NCI-H1417 treated with DMSO at 0.1 percent for 48 hours (cell line): Measurements from ENCODE around the gene CDC16.

Experiments used
- DNase-seq: peaks from one replicate; lab custom pipeline; 2025; lab: John Stamatoyannopoulos, UW

CDC16 gene

DNA sequence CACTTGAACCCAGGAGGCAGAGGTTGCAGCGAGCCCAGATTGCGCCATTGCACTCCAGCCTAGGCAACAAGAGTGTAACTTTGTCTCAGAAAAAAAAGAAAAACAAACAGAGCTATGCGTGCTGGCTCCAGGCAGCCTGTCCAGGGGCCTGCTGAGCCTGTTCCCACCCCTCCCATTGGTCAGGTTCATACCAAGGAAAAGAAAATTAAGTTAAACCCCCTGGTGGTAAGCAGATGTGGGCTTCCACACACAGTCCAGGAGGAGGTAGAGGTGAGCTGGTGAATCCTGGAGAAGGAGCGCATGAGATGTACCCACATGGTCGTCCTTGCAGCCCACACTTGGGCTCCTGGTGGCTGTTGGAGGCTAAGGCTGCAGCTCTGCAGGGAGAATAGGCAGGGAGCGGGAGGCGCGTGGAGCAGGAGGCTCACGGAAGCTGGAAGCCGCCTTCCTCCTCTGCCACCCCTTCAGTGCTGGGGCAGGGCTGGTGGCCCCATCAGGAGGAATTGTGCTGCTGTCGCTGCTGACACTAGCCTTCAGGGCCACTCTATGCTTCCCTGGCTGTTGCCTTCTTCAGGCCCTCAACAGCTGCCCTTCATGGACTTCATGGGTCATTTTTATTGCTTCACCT is 69.1 kb downstream of the CDC16 start:
- no peak for DNase-seq

DNA sequence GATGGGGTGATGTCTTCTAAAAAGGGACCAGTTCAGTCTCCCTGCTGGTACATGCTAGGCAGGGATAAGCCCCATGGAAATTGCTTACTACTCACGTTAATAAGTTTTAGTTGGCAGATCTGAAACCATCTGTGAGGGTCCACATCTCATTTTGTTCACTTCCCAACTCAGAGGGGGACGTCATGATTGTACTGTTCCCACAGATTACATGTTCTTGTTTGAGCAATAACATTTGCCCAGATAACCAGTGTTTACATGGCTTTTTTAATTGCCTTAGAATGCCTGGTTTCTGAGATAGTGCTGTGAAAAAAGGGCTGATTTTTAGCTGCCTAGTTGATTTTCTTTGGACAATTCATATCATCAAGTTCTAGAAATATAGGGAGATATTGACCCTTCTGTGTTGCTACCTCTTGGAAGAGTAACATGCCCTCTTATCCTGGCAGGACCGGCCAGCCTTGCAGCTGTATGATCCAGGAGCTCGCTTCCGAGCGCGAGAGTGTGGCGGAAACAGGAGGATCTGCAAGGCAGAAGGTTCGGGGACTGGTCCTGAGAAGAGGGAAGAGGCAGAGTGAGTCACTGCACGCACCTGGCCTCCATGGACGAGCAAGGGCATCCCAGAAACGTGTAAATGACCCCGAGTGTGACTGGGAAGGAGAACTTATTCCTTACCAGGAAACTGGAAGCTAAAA is 69.8 kb downstream of the CDC16 start:
- DNase-seq: no peak

DNA sequence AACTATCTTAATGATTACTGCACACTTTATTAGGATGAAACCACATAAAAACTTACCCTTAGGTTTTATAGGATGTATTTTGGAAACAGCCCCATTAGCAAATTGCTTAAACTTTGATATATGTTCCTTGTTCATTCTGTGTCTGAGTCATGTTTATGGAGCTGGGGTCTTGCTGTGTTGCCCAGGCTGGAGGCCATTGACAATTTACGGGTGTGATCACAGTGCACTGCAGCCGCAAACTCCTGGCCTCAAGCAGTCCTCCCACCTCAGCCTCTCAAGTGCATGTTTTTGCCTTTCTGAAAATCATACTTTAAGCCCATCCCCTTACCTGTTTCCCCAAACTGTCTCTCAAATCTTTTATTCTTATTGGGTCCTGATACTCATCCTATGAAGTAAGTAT is 74.4 kb downstream of the CDC16 start:
- DNase-seq: no peak

DNA sequence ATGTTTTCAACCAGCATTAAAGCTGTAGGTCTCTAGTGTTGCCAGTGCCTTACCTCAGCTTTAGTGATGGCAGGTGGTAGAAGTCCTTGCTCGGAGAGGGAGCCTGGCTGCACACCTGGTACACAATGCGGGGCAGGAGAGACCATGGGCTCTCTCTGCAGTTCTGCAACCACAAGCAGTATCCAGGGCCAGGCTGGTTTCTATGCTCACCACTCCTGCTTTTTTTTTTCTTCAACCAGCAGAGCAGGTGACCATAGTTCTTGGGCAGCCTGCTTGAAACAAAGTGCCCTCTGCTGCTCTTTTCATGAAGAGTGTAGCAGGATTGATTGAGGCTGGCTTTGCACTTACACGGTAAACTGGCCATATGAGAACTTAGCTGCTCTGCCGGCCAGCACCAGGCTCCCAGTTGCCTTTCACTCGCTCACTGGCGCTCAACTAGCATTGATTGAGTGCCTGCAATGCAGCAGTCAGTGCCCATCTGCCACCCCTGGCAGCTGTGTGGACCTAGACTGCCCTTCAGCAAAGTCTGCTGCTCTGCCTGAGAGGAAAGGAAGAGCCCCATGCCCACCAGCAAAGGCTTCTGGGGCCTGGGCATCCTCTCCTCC is 75.2 kb downstream of the CDC16 start:
- DNase-seq: no peak

DNA sequence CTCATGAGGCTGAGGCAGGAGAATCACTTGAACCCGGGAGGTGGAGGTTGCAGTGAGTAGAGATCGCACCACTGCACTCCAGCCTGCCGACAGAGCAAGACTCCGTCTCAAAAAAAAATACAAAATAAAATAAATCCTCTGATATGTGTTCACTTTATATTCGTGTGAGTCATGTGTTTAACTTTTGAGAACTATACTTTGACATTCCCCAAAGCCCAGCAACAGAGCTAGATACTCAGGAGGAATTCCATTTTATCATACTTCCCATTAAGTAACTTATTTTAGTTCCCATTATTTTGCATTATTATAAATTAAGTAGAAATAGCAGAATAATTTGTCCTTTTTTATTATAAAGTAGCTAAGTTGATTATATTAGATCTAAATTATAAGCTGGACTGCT is 76.3 kb downstream of the CDC16 start:
- no peak for DNase-seq

DNA sequence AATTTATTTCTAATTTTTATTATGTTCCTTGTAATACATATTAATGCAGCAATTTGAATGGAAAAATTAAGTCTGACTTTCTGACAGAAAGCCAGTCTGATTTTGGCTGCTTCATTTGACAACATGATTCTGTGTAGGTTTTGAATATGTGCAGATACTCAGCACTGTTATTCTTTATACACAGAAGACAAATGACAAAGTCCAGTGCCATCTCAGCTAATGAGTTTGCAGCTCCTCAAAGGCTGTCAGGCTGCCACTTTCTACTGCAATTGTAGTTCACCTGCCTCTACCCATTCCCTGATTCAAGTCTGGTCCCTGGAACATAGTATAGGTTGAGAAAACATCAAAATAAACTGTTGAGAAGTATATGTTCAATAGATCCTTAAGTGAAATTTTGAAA is 76.7 kb downstream of the CDC16 start:
- DNase-seq: no peak

DNA sequence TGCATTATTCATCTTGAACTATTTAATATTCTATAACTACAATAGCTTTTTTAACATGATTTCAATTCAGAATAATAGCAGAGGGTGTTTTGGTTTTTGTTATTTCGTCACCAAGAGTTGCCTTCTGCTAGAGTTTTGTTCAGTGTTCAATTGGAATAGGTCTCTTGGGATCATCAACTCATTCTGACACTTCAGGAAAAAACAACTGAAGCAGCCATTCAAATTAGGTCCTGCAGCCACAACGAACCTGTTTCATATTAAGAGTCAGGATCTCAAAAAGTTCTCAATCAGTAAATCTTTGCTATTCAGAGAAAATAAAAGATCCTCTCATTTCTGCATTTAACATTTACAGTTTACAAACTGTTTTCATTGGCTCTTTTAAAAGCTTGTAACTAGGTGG is 77.2 kb downstream of the CDC16 start:
- DNase-seq: no peak

DNA sequence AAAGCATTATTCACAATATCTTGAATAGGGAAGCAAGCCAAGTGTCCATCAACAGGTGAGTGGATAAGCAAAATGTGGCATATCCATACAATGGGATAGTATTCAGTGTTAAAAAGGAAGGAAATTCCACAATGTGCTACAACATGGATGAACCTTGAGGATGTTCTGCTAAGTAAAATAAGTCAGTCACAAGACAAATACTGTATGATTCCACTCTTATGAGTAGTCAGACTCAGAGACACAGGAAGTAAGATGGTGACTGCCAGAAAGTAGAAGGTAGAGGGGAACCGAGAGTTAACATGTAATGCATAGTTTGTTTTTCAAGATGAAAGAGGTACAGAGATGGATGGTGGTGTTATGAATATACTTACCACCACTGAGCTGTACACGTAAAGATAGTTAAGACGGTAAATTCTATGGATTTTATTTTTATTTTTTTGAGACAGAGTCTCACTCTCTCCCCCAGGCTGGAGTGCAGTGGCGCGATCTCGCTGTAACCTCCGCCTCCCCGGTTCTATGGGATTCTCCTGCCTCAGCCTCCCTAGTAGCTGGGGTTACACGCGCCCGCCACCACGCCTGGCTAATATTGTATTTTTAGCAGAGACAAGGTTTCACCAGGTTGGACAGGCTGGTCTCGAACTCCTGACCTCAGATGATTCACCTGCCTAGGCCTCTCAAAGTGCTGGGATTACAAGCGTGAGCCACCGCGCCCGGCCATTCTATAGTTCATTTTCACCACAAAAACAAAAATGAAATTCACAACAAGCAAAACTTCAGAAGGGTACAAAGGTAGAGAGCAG is 78.6 kb downstream of the CDC16 start:
- DNase-seq: no peak

DNA sequence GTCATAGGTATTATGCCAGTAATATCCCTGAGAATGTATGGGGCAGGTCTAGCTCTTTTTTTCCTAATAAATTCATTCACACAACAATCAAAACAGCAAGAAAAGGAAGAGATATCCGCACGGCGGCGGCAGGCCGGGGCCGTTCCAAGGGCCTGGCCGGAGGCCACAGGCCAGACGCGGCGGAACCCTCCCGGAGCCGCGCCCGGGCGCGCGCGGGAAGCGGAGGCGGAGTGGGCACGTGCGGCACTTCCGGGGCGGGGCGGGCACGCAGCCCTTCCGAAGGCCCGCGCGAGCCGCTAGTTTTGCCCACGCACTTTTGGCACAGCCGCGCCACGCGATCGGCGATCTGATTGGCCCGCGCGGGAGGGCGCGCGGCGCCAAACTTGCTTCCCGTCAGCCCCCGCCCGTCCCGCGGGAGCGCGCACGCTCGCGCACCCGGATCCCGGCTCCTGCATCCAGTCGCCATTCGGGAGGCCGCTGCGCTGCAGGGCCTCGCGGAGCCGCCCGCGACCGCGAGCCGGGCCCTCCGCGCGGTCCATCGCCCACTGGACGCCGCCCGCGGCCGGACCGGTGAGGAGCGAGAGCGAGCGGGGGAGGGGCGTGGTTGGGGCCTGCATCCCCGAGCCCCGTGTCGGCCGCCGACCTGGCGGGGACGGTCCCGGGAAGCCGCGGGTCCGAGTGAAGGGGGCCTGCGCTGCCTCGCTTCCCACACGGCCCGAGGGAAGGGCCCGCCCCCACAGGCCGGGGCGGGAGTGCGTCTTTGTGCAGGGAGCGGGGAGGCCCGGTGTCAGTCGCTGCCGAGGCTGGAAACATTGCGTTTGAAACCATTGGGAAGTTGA is 79.6 kb downstream of the CDC16 start, which contains the start of gene CHAMP1:
TSS of gene CHAMP1 (plus strand) at position 430 of the 839 bp plus-strand sequence. CDS start 9,340 bp downstream, outside the sequence.
- peak; percentile 87 for DNase-seq

DNA sequence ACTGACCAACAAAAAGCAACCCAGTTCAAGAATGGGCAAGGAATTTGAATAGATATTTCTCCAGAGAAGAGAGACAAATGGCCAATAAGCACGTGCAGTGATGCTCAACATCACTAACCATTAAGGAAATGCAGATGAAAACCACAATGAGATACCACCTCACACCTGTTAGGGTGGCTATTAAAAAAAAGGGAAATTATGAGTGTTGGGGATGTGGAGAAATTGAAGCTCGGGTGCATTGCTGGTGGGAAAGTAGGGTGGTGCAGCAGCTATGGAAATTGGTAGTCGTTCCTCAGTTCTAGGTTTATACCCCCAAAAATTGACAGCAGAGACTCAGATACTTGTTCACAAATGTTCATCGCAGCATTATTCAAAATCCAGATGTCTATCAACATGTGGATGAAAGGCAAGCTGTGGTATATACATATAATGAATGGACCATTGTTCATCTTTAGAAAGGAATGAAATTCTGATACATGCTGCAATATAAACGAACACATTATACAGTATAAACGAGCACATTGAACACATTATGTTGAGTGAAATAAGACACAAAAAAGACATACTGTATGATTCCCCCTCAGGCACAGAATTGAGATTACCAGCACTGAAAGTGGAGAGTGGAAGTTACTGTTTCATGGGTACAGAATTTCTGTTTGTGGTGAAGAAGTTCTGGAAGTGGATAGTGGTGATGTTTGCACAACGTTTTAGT is 80.5 kb downstream of the CDC16 start:
- DNase-seq: no peak

DNA sequence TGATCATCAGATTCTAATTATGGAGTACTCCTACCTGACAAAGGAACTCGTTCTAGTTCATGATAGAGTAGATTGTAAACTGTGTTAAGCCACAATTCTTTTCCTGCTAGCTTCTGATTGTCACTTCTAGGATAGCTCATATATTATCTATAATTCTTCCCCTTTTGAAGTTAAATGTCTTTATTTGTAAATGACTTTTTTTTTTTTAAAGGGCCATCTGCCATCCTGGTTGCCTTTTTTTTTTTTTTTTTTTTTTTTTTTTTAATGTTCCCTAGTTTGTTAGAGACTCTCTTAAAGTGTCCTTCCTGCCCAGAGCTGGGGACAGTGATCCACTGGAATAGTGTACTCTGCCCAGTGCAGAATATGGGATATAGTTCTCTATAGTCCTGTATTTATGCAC is 83.9 kb downstream of the CDC16 start:
- no peak for DNase-seq

DNA sequence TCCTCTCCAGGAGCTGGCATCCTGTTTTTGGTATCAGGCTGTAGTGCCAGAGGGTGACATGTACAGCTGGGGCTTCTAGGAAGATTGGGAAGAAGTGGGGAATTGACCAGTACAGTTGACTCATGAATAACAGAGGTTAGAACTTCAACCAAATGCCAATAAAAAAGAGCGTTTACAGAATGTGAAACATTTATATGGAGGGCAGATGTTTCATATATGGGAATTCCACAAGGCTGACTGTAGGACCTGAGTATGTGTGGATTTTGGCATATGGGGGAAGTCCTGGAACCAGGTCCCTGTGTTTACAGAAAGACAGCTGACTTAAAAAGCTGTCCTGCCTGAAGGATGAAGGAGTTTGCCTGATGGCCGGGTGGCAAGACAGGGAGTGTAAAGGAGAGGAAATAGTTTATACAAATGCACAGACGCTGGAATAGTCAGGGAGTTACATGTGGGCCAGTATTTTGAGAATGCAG is 84.8 kb downstream of the CDC16 start:
- no peak for DNase-seq

DNA sequence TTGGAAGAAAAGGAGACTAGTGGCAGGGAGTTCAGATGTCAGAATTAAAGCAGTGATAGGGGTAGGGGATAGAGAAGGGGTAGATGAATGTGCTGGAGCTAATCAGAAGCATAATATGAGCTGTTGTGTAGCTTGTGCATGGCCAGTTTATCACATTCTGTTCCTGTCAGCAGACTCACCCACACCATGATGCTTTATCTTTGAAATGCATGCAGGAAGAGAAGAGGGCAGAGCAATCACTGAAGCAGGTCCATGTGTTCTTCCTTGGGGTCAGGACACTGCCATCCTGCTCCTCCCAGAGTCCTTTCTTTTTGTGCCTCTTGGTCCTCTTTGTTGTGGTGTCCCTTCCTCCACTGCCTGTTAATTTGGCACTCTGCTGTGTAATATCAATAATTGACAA is 85.4 kb downstream of the CDC16 start:
- no peak for DNase-seq

DNA sequence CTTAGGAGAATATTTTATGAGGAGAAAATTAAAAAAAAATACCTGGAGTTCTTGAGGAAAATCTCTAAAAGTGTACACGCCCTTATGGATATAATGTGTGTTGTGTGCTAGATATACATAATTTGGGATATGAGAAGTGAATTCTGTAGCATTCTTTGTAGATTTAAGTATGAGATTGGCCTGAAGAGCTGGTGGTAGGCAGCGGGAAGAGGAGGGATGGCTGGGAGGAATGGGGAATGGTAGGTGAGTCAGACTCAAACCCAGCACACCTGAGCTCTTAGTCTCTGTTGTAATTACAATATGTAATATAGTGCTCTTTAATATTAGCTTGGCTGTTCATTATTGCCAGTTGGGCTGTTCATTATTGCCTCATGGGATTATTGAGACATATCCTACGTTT is 86.6 kb downstream of the CDC16 start:
- DNase-seq: no peak
